ENCODE measurements around the gene RBMS3.

GRCh38 chr3:29333576-29333975 is 52.7 kb downstream of the RBMS3 start:
- TF ChIP-seq BRCA1 (CRISPR knock-in tag; IDR thresholded peaks at IDR 0.05) (no peak), CTCF (CRISPR knock-in tag; IDR thresholded peaks at IDR 0.05) (no peak), ZNF749 (CRISPR knock-in tag; IDR thresholded peaks at IDR 0.05; ENCODE audit: borderline replicate concordance) (no peak), ZNF75D (CRISPR knock-in tag; IDR thresholded peaks at IDR 0.05; ENCODE audit: borderline replicate concordance) (no peak), TOE1 (CRISPR knock-in tag; IDR thresholded peaks at IDR 0.05) (no peak), IRF2 (CRISPR knock-in tag; IDR thresholded peaks at IDR 0.05) (no peak)
